ENCODE data around the gene TMCC3.

TMCC3 gene

GRCh38 chr12:94545935-94546771 is 104.2 kb downstream of the TMCC3 start (continued):
- no peak for TF ChIP-seq KLF9 (tag by site-specific recombination; IDR thresholded peaks at IDR 0.05; ENCODE audit: low read depth)
- TF ChIP-seq GLIS1 (tag by site-specific recombination; IDR thresholded peaks at IDR 0.05) = no peak
- no peak for TF ChIP-seq ZNF140 (tag by site-specific recombination; IDR thresholded peaks at IDR 0.05)

- TF ChIP-seq ZNF837 (tag by site-specific recombination; IDR thresholded peaks at IDR 0.05) (no peak), ZNF544 (tag by site-specific recombination; IDR thresholded peaks at IDR 0.05) (no peak), ZNF2 (tag by site-specific recombination; IDR thresholded peaks at IDR 0.05) (no peak), ZNF701 (tag by site-specific recombination; IDR thresholded peaks at IDR 0.05) (no peak), ZNF433 (tag by site-specific recombination; IDR thresholded peaks at IDR 0.05; ENCODE audit: low read depth) (no peak)
- Histone ChIP-seq H3K4me1 (ENCODE audit: control insufficient read depth, insufficient read depth, low read length) (no peaks in the 10 kb centered on the region; the same call in 1 of the 2 replicates), H3K4me3 (ENCODE audit: low read depth, low read length) (no peak overlapping the region), H3K36me3 (ENCODE audit: control insufficient read depth in 2 of 2, insufficient read depth in 1 of 2, low read length in 2 of 2) (no peaks in the 10 kb centered on the region), H3K9me3 (ENCODE audit: control insufficient read depth, insufficient read depth, low read depth, low read length) (no peaks in the 10 kb centered on the region), H3K27ac (ENCODE audit: extremely low read depth, low read depth, low read length) (no peak overlapping the region)
- ChIA-PET POLR2A (no interaction called here), CTCF (interaction anchor here (0.5 to 1.8 kb wide), 3 partner anchors 228 to 331 kb away, joined by 3 to 15 read pairs (median 3); no protein-coding TSS in a partner anchor)
Measured at GRCh38 chr12:94544355-94544754, 106.0 kb downstream of the TMCC3 start.

GRCh38 chr12:94538318-94538717 is 112.0 kb downstream of the TMCC3 start:
- H3K4me1 ChIP-seq (ENCODE audit: control insufficient read depth, insufficient read depth, low read length) = no peaks in the 10 kb centered on the region
- no peak overlapping the region for H3K4me3 ChIP-seq (ENCODE audit: low read depth, low read length)
- POLR2A ChIA-PET = no interaction called here
- CTCF ChIA-PET = interaction anchor here (0.5 kb wide), 1 partner anchor 155 kb away, joined by 4 read pairs; no protein-coding TSS in a partner anchor
- TF ChIP-seq, protein P1, sequence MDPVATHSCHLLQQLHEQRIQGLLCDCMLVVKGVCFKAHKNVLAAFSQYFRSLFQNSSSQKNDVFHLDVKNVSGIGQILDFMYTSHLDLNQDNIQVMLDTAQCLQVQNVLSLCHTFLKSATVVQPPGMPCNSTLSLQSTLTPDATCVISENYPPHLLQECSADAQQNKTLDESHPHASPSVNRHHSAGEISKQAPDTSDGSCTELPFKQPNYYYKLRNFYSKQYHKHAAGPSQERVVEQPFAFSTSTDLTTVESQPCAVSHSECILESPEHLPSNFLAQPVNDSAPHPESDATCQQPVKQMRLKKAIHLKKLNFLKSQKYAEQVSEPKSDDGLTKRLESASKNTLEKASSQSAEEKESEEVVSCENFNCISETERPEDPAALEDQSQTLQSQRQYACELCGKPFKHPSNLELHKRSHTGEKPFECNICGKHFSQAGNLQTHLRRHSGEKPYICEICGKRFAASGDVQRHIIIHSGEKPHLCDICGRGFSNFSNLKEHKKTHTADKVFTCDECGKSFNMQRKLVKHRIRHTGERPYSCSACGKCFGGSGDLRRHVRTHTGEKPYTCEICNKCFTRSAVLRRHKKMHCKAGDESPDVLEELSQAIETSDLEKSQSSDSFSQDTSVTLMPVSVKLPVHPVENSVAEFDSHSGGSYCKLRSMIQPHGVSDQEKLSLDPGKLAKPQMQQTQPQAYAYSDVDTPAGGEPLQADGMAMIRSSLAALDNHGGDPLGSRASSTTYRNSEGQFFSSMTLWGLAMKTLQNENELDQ (tag by site-specific recombination; IDR thresholded peaks at IDR 0.05; ENCODE audit: low read depth) = no peak
- TF ChIP-seq ZNF639 (tag by site-specific recombination; IDR thresholded peaks at IDR 0.05) (no peak), GLI4 (tag by site-specific recombination; IDR thresholded peaks at IDR 0.05) (no peak)
- TF ChIP-seq, protein P2, sequence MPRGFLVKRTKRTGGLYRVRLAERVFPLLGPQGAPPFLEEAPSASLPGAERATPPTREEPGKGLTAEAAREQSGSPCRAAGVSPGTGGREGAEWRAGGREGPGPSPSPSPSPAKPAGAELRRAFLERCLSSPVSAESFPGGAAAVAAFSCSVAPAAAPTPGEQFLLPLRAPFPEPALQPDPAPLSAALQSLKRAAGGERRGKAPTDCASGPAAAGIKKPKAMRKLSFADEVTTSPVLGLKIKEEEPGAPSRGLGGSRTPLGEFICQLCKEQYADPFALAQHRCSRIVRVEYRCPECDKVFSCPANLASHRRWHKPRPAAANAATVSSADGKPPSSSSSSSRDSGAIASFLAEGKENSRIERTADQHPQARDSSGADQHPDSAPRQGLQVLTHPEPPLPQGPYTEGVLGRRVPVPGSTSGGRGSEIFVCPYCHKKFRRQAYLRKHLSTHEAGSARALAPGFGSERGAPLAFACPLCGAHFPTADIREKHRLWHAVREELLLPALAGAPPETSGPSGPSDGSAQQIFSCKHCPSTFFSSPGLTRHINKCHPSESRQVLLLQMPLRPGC (tag by site-specific recombination; IDR thresholded peaks at IDR 0.05) = no peak
- no peaks in the 10 kb centered on the region for H3K36me3 ChIP-seq (ENCODE audit: control insufficient read depth in 2 of 2, insufficient read depth in 1 of 2, low read length in 2 of 2)
- H3K9me3 ChIP-seq (ENCODE audit: control insufficient read depth, insufficient read depth, low read depth, low read length) = no peaks in the 10 kb centered on the region
- no peak overlapping the region for H3K27ac ChIP-seq (ENCODE audit: extremely low read depth, low read depth, low read length)
